A549 (cell line): ENCODE data around the gene OSGEP. TPM values are rescaled to one million over a fixed set of nuclear protein-coding genes. Genes with fewer than 3 reads are reported as not detected.

ENCODE experiments used
- ATAC-seq, 2 experiments: fragments of 200-7000 bp in 1 of 2; fragments of >200 bp in 1 of 2; cut with Nextera tagmentation in 1 of 2; cut with Tn5 transposase in 1 of 2; 3 replicates each; pipeline versions ENCODE4 v1.8.0 to v1.9.1; 2018 to 2020; ENCODE audit warnings: mild to moderate bottlenecking in 1 of 2, moderate library complexity in 1 of 2
- CTCF ChIA-PET: fragments of 300-600 bp; sonication (Branson Sonifier 250); formaldehyde crosslinking; extraction: SDS; loops from one replicate; lab custom pipeline; 2021; ENCODE audit warnings: antibody characterized with exemption, inconsistent platforms; lab: Yijun Ruan, JAX
- POLR2A ChIA-PET: fragments of 350-600 bp; formaldehyde crosslinking; extraction: SDS; loops from one replicate; lab custom pipeline; 2021; ENCODE audit warnings: antibody characterized with exemption, inconsistent platforms; lab: Yijun Ruan, JAX
- DNase-seq, 2 experiments: peaks; one replicate each; pipeline versions ENCODE4 v3.0.0 to v3.0.0-alpha.2; 2011 to 2016; ENCODE audit warnings: low read depth in 1 of 2, low spot score in 1 of 2
- FAIRE-seq: peaks from 2 replicates; lab custom pipeline; 2011; peaks lifted over from hg19 to GRCh38; lab: Jason Lieb, UNC
- H3K27ac ChIP-seq, 2 experiments: fragments of >200 bp; sonication (Bioruptor Twin); formaldehyde crosslinking; 3 replicates each; pipeline ENCODE4 v1.5.1; 2016 to 2017
- H3K4me1 ChIP-seq: fragments of >200 bp; sonication (Bioruptor Twin); formaldehyde crosslinking; 3 replicates; pipeline ENCODE4 v1.6.1; 2016
- H3K4me2 ChIP-seq: fragments of >200 bp; sonication (Bioruptor Twin); formaldehyde crosslinking; 3 replicates; pipeline ENCODE4 v1.6.1; 2016
- H3K4me3 ChIP-seq: fragments of >200 bp; sonication (Bioruptor Twin); formaldehyde crosslinking; 3 replicates; pipeline ENCODE4 v1.5.1; 2016
- H3K9me3 ChIP-seq: fragments of >200 bp; sonication (Bioruptor Twin); formaldehyde crosslinking; 3 replicates; pipeline ENCODE4 v1.6.1; 2016
- BHLHE40 ChIP-seq: IDR thresholded peaks from 2 replicates; pipeline ENCODE4 v1.6.1; 2012; ENCODE audit warnings: low read depth, low read length, inconsistent platforms
- CBX2 ChIP-seq: fragments of 200-600 bp; sonication (generic); IDR thresholded peaks from 2 replicates; pipeline ENCODE4 v1.6.1; 2016; ENCODE audit warnings: low read depth, mild to moderate bottlenecking, borderline replicate concordance
- CHD2 ChIP-seq: fragments of 150-350 bp; IDR thresholded peaks from 2 replicates; pipeline ENCODE4 v1.6.1; 2014; ENCODE audit warnings: low read length; ENCODE audit not compliant: partially characterized antibody
- EHF ChIP-seq: fragments of 250-450 bp; sonication (Bioruptor Pico); IDR thresholded peaks from 2 replicates; pipeline ENCODE4 v1.5.0; 2020; ENCODE audit warnings: mild to moderate bottlenecking
- ESRRA ChIP-seq: fragments of 150-350 bp; IDR thresholded peaks from 2 replicates; pipeline ENCODE4 v1.6.1; 2014; ENCODE audit warnings: mild to moderate bottlenecking, low read length, borderline replicate concordance
- FOSL2 ChIP-seq, 2 experiments: fragments of 450-650 bp in 1 of 2; fragments of >200 bp in 1 of 2; sonication (Bioruptor Twin) in 1 of 2; formaldehyde crosslinking; IDR thresholded peaks; 2 replicates each; pipeline versions ENCODE4 v1.5.0 to v1.6.1; 2016 to 2020; ENCODE audit warnings: mild to moderate bottlenecking in 1 of 2, moderate library complexity in 1 of 2
- HOXB13 ChIP-seq: fragments of 250-450 bp; sonication (Bioruptor Pico); IDR thresholded peaks from 2 replicates; pipeline ENCODE4 v1.5.0; 2020; ENCODE audit warnings: low read depth, mild to moderate bottlenecking, moderate library complexity
- KDM5A ChIP-seq: fragments of 200-600 bp; sonication (generic); IDR thresholded peaks from 2 replicates; pipeline ENCODE4 v1.6.1; 2016; ENCODE audit warnings: antibody characterized with exemption, mild to moderate bottlenecking
- MAFK ChIP-seq: fragments of 450-650 bp; IDR thresholded peaks from 2 replicates; pipeline ENCODE4 v1.6.1; 2014; ENCODE audit not compliant: partially characterized antibody
- MAZ ChIP-seq: fragments of 150-350 bp; IDR thresholded peaks from 2 replicates; pipeline ENCODE4 v1.6.1; 2014; ENCODE audit warnings: antibody characterized with exemption, low read depth, low read length, borderline replicate concordance
- MYC ChIP-seq: IDR thresholded peaks from 2 replicates; pipeline ENCODE4 v1.6.1; 2012; ENCODE audit warnings: mild to moderate bottlenecking, inconsistent platforms, low read length, improper control_type of control experiment, borderline replicate concordance
- NFE2L2 ChIP-seq: fragments of 150-350 bp; conservative IDR thresholded peaks from 2 replicates; pipeline ENCODE4 v1.6.1; 2014; ENCODE audit warnings: low read length
- NPAS2 ChIP-seq: fragments of 250-450 bp; sonication (Bioruptor Pico); IDR thresholded peaks from 2 replicates; pipeline ENCODE4 v1.8.0; 2022; ENCODE audit warnings: mild to moderate bottlenecking, moderate library complexity, borderline replicate concordance
- POLR2A ChIP-seq: IDR thresholded peaks from 2 replicates; pipeline ENCODE4 v1.6.1; 2012; ENCODE audit warnings: mild to moderate bottlenecking, low read length
- RFX5 ChIP-seq: fragments of 450-650 bp; IDR thresholded peaks from 2 replicates; pipeline ENCODE4 v1.7.1; 2014; ENCODE audit warnings: antibody characterized with exemption, mild to moderate bottlenecking, moderate library complexity
- SMC3 ChIP-seq: fragments of >200 bp; sonication (Bioruptor Twin); formaldehyde crosslinking; IDR thresholded peaks from 3 replicates; pipeline ENCODE4 v1.6.1; 2018; ENCODE audit warnings: inconsistent platforms
- SREBF2 ChIP-seq: fragments of 450-650 bp; IDR thresholded peaks from 2 replicates; pipeline ENCODE4 v1.6.1; 2014; ENCODE audit warnings: mild to moderate bottlenecking, moderate library complexity
- ZFP36 ChIP-seq: fragments of 450-650 bp; IDR thresholded peaks from 2 replicates; pipeline ENCODE4 v1.6.1; 2014; ENCODE audit warnings: borderline replicate concordance; ENCODE audit not compliant: partially characterized antibody
- WGBS: methylation state at CpG from one replicate; pipeline ENCODE4 v1.1.6; 2017; ENCODE audit errors: missing lambda C conversion rate; 5-methylcytosine and 5-hydroxymethylcytosine counted together
- polyA plus RNA-seq, 4 experiments: library from polyadenylated mRNA; depleted of rRNA in 3 of 4; stranded (reverse); fragments of >200 nt; fragmentation: RNase III in 1 of 4; extraction: RNeasy Plus Mini Kit Qiagen cat#74134 plus additional on column Dnase treatment in 1 of 4; gene quantifications; 2 replicates in 3 of 4; 3 replicates in 1 of 4; pipeline ENCODE4 v1.2.3, GENCODE V29; 2011 to 2017
- TF ChIP-seq, protein P1 (sequence below): fragments of >200 bp; sonication (Bioruptor Twin); formaldehyde crosslinking; IDR thresholded peaks from 2 replicates; pipeline ENCODE4 v1.6.1; 2016
- TF ChIP-seq, protein P2 (sequence below): fragments of 250-450 bp; sonication (Bioruptor Pico); IDR thresholded peaks from 2 replicates; pipeline ENCODE4 v1.5.0; 2021; ENCODE audit warnings: mild to moderate bottlenecking, moderate library complexity, borderline replicate concordance

The OSGEP gene
- polyA plus RNA-seq, 2 of the 4 experiments (the other 2 are of a cell fraction): 30.4 to 33.2 TPM

DNA sequence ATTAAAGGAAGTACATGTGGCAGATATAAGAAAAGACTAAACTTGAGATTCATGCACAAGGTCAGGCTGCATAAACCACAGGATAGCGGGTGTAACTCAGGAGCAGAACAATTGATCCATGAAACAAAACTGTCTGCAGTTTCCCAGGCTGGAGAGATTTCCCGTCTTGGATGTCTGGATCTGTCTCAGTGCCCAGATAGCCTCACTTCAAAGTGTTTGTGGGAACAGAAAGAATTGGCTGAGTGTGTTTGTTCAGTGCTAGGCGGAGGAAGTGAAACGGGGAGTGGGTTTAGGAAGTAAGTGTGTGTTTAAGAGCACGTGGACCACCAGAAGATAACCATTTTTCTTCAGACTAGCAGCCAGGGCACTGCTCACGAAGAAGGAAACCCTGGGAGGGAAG is 49.3 kb upstream of the OSGEP start:
- Histone ChIP-seq H3K9me3 (no peaks in the 10 kb centered on the region), H3K4me1 (peaks cover 8% of the 10 kb centered on the region), H3K4me2 (no peak overlapping the region), H3K27ac (no peak overlapping the region), H3K4me3 (no peak overlapping the region)
- ChIA-PET POLR2A (no interaction called here), CTCF (interaction anchor here (1.3 kb wide), 1 partner anchor 17 kb away, joined by 3 read pairs; no protein-coding TSS in a partner anchor)
- FAIRE-seq (no peak), DNase-seq (no peak), ATAC-seq (no peak)
- 63% methylated on average over 6 of the region's 6 CpGs for WGBS
- TF ChIP-seq POLR2A (no peak), SREBF2 (no peak), ZFP36 (no peak), CBX2 (no peak), RFX5 (no peak), ESRRA (no peak), MYC (no peak), KDM5A (no peak), HOXB13 (CRISPR knock-in tag) (no peak), CHD2 (no peak), MAZ (no peak), BHLHE40 (no peak), SMC3 (no peak)
- TF ChIP-seq, protein P1, sequence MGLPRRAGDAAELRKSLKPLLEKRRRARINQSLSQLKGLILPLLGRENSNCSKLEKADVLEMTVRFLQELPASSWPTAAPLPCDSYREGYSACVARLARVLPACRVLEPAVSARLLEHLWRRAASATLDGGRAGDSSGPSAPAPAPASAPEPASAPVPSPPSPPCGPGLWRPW: no peak

DNA sequence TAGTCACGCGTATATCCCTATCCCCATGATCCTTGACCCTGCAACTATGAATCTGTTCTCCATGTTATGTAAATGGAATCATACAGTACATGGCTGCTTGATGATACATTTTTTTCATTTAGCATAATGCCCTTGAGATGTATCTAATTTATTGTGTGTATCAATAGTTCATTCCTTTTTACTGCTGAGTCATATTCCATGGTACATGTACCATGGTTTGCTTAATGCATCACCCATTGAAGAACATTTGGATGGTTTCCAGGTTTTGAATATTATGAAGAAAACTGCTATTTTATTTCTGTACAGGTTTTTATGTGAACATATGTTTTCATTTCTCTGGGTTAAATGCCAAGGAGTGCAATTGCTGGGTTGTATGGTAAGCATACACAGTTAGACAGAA is 46.7 kb upstream of the OSGEP start:
- DNase-seq (peak in 1 of 2 experiments; percentile 10), FAIRE-seq (no peak), ATAC-seq (no peak)
- Histone ChIP-seq H3K27ac (no peak overlapping the region), H3K4me3 (no peak overlapping the region), H3K4me2 (no peak overlapping the region), H3K4me1 (peaks cover 8% of the 10 kb centered on the region), H3K9me3 (no peaks in the 10 kb centered on the region)
- 93% methylated on average over 2 of the region's 2 CpGs for WGBS
- ChIA-PET POLR2A (no interaction called here), CTCF (no interaction called here)
- TF ChIP-seq FOSL2 (IDR thresholded peaks at IDR 0.05) (no peak), FOSL2 (CRISPR knock-in tag; IDR thresholded peaks at IDR 0.05) (peak; percentile 38; the same call in 1 of the 2 replicates), MAFK (peak; percentile 91), BHLHE40 (no peak), NFE2L2 (peak; percentile 60; the same call in 1 of the 2 replicates)

DNA sequence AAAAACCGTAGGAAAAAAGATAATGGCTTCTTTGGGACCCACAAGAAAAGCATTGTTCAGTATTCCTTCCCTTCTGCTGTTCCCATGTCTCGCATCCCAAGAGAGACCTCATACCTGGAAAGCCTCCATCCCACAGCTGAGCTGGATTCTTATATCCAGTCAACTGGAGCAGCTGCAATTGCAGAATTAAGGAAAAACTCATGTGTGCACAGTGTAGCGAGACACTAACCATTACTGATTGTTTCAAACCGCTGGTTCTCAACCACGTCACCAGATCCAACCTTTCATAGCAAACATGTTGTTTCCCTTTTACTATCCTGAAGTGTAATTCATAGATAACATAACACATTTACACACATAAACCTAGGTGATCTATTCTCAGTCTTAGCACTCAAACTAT is 45.3 kb upstream of the OSGEP start:
- TF ChIP-seq EHF (CRISPR knock-in tag) (no peak), NPAS2 (CRISPR knock-in tag) (no peak)
- TF ChIP-seq, protein P2, sequence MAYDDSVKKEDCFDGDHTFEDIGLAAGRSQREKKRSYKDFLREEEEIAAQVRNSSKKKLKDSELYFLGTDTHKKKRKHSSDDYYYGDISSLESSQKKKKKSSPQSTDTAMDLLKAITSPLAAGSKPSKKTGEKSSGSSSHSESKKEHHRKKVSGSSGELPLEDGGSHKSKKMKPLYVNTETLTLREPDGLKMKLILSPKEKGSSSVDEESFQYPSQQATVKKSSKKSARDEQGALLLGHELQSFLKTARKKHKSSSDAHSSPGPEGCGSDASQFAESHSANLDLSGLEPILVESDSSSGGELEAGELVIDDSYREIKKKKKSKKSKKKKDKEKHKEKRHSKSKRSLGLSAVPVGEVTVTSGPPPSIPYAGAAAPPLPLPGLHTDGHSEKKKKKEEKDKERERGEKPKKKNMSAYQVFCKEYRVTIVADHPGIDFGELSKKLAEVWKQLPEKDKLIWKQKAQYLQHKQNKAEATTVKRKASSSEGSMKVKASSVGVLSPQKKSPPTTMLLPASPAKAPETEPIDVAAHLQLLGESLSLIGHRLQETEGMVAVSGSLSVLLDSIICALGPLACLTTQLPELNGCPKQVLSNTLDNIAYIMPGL: no peak
- DNase-seq: no peak

More for the DNA sequence above, 45.3 kb upstream of the OSGEP start:
- H3K9me3 ChIP-seq: no peaks in the 10 kb centered on the region
- ATAC-seq: no peak
- 88% methylated on average over 5 of the region's 5 CpGs for WGBS
- no peak overlapping the region for H3K4me2 ChIP-seq
- H3K27ac ChIP-seq: no peak overlapping the region
- no peak overlapping the region for H3K4me3 ChIP-seq
- POLR2A ChIA-PET: no interaction called here
- FAIRE-seq: no peak
- CTCF ChIA-PET: interaction anchor here (1.4 kb wide), 1 partner anchor 10 kb away, joined by 3 read pairs; no protein-coding TSS in a partner anchor
- peaks cover 8% of the 10 kb centered on the region for H3K4me1 ChIP-seq
